8988T (cell line): Measurements from ENCODE around the gene RNF31.

Source experiments
- DNase-seq: peaks from one replicate; pipeline ENCODE4 v3.0.0; 2011

RNF31 gene

DNA sequence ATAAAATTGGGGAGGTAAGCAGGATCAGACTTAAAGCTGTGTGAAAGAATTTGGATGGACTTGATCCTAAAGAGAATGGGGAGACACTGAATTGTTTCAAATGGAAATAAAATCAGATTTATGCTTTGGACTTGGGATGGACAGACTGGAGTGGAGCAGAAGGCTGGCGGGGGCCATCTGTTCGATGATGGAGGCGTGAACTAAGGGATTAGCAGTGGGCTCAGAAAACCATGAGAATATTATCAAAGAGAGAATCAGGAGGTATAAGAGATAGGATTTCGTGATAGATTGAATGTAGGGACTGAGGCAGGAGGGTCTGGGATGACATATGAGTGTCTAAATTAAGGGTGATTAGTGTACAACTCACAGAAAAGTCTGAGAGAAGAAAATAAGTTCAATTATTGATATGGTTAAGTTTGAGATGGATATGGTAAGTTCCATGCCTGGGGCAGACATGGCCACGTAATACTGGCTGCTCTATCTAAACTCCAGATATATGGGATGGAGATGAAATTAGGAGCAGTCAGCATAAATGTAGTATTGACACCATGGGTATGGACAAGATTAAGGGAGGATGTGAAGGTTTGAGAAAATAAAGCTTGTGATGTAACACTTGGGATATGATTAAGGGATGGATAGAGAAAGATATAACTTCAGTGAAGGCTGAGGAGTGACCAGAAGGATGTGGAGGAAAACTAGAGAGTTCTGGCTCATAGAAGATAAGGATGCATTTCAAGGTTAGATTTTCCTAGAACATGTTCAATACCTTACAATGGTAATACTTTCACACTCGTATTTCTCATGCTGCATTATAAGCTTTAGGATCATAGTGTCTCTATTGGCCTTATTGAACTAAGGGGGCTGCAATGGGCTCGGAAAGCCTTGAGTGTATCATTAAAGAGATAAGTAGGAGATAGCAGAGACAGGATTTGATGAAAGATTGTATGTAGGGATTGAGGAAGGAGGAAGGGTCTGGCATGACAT lies 57.2 kb downstream of the RNF31 start:
- no peak for DNase-seq

DNA sequence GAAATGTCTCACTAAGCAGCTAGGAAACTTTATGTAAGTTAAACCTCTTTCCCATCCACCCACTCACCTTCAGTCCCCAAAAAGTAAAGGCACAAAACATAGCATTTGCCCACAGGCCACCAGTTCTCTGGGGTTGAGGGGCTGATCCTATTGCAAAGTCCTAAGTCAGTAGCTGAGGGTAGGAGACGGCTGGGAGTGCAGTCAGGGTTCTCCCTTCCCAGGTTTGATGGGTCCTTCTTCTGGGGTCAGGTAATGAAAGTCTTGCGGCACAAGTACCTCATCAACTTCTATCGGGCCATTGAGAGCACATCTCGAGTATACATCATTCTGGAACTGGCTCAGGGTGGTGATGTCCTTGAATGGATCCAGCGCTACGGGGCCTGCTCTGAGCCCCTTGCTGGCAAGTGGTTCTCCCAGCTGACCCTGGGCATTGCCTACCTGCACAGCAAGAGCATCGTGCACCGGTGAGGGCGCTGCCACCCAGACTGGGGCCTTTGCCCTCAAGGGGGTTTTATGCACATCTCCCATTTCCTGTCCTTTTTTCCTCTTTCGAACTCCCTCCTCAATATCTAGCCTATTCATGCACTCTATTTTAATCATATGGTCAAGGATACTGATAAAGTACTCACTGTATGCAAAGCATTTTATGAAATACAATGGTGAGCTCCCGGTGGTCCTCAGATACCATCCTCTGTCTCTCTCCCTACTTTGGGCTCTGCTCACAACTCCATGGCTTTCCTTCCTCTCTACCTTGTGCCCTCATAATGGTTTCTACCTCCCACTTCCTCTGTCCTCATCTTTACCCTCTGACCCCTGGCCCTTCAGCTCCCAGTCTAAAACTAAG lies 59.2 kb downstream of the RNF31 start:
- no peak for DNase-seq

DNA sequence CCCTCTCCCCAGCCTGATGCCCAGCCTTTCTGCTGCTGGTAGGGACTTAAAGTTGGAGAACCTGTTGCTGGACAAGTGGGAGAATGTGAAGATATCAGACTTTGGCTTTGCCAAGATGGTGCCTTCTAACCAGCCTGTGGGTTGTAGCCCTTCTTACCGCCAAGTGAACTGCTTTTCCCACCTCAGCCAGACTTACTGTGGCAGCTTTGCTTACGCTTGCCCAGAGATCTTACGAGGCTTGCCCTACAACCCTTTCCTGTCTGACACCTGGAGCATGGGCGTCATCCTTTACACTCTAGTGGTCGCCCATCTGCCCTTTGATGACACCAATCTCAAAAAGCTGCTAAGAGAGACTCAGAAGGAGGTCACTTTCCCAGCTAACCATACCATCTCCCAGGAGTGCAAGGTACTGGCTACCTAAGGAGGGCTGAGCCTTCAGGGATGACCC lies 59.8 kb downstream of the RNF31 start:
- DNase-seq, result no peak

DNA sequence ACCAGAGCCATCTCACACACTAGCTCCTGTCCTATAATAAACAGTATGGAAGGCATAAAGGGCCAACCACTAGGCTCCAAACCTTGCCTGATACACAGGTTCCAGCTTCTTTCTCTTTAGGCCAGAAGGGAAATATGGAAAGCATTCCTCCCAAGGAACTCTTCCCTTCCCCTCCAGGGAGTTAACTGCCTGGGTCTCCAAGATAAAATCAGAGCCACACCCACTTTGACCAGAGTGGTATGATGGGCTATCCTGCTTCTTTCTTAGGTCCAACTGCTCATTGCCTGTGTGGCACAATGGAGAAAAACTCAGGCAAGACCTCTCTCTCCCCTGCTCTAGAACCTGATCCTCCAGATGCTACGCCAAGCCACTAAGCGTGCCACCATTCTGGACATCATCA lies 60.3 kb downstream of the RNF31 start:
- no peak for DNase-seq
